Activated T-cell treated with anti-CD3 and anti-CD28 coated beads for 48 hours (primary cell): ENCODE measurements around the gene XRCC2.

ENCODE experiments used
- DNase-seq: peaks from one replicate; pipeline ENCODE4 v3.0.0-alpha.2; 2020; ENCODE audit warnings: low read depth

The XRCC2 gene

DNA sequence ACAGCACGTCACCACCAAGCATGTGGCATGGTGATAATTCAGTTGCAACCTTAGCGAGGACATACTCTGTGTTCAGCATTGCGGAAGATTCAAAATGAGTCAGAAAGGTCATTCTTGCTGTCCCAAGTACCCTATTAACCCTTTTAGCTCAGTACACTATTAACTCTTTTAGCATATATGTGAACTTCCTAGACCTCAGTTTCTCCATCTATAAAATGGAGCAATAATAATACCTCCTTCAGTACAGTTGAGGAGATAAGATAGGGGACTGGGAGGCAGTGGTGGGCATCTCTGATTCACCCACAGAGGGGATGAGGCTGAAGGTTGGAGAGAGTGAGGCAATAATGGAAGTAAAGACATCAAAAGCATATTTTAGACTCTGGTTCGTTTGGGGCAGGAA, 67.3 kb downstream of the XRCC2 start:
- no peak for DNase-seq

DNA sequence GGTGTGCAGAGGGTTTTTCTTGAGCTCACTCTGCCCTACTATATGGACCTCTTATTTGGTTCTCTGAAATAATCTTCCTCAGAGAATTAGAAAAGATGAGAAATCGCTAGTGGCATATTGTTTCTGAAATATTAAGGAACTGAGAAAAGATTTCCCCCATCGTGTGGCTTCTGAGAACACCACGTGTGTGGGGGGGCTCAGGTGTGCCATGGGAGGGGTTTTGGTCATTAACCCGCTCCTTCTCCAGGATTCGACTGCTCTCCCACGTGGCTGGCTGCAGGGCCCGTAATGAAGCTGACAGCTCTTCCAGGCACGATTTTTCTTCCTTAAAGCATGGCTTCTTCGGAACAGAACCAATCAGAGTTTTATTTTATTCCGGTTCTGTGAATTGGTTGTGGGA, 67.7 kb downstream of the XRCC2 start:
- DNase-seq: no peak

DNA sequence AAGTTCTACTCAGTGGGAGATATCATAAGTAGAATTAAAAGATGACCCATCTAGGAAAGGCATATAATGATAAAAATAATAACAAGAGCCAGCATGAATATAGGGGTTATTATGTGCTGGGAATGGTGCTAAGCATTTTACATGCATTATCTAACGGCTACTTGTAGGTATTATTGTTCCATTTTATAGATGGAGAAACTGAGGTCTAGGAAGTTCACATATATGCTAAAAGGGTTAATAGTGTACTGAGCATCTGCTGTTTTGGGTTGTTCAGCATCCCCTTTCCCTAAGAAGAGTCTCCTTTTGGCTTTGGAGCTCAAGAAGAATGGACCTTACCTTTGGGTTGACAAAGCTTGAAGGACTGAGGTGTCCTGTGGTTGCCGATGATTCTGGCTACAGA, 68.9 kb downstream of the XRCC2 start:
- no peak for DNase-seq

- no peak for DNase-seq
Observed at GRCh38 chr7:152602962-152603361, 73.0 kb downstream of the XRCC2 start.

DNA sequence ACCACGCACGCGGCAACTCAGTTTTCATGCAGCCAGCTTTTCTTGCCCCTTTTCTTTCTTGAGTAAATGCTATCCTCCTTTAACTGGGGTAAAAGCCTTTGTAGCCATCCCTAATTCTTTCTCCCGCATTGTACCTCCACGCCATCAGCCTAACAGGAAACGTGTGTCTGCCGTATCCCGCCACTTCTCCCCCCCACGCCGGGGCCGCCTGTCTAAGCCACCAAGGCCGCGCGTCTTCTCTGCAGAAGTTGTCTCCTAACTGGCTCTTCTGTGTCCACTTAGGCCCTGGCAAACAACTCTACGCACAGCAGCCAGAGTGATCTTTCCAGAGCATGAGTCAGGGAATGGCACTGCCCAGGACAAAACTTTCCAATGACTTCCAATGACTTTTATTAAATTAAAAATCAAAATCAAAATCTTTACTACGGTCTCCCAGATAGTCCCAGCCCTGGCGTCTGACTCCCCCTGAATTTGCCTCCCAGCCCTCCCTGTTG, 74.6 kb downstream of the XRCC2 start:
- DNase-seq: no peak

- DNase-seq: no peak
Observed at GRCh38 chr7:152600266-152600665, 75.7 kb downstream of the XRCC2 start.

- DNase-seq: no peak
Observed at GRCh38 chr7:152597507-152597906, 78.4 kb downstream of the XRCC2 start.

DNA sequence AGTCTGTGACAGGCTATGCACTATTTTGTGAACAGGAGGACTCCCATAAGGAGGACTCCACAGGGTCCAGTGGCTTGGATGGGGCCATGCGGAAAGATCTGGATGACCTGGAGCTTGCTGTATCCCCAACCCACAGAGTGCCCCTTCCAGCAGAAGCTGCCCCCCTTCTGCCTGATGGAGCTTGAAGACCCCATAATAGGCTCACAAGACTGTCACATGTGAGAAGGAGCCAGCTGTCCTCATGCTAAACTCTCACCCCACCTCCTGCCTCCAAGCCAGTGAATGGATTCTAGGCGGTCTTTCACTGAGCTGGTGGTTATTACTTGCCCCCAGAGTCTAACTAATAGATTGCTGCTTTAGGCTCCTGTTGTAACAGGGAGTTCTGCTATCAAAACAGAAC, 79.1 kb downstream of the XRCC2 start:
- DNase-seq: no peak
